Right lobe of liver (tissue), 6 donors: Measurements from ENCODE around the gene GALNT16. TPM values are rescaled to one million over a fixed set of nuclear protein-coding genes. Genes with fewer than 3 reads are reported as not detected.

Source experiments
- ATAC-seq, 4 donors: fragments of 200-7000 bp; cut with Tn5 transposase; one replicate each; pipeline ENCODE4 v1.9.1; 2020; ENCODE audit warnings: mild to moderate bottlenecking in 4 of 4, moderate library complexity in 4 of 4
- DNase-seq, 3 donors: peaks; one replicate each; pipeline ENCODE4 v3.0.0-alpha.2; 2020
- H3K27ac ChIP-seq, 3 donors: fragments of 200-600 bp; one replicate each; pipeline ENCODE4 v1.8.0; 2022
- H3K27me3 ChIP-seq, 2 donors: fragments of 200-600 bp; one replicate each; pipeline ENCODE4 v1.8.0; 2022
- H3K36me3 ChIP-seq, 4 donors: fragments of 200-600 bp; sonication (generic) in 1 of 4; one replicate each; pipeline versions ENCODE4 v1.5.1 to v1.8.0; 2017 to 2022; ENCODE audit warnings: control low read depth in 1 of 4
- H3K4me1 ChIP-seq, 4 donors: fragments of 200-600 bp; sonication (generic) in 1 of 4; one replicate each; pipeline versions ENCODE4 v1.5.1 to v1.8.0; 2017 to 2022; ENCODE audit warnings: control low read depth in 1 of 4
- H3K4me3 ChIP-seq, 3 donors: fragments of 200-600 bp; one replicate each; pipeline ENCODE4 v1.8.0; 2022
- H3K9me3 ChIP-seq, 4 donors: fragments of 200-600 bp; sonication (generic) in 1 of 4; one replicate each; pipeline versions ENCODE4 v1.5.1 to v1.8.0; 2017 to 2022; ENCODE audit warnings: control low read depth in 1 of 4
- CTCF ChIP-seq, 4 donors: fragments of 200-600 bp in 3 of 4; fragments of 450-650 bp in 1 of 4; IDR thresholded peaks; one replicate each; pipeline versions ENCODE4 v1.5.1 to v1.8.0; 2016 to 2022; ENCODE audit warnings: antibody characterized with exemption in 4 of 4, mild to moderate bottlenecking in 2 of 4
- POLR2A ChIP-seq: fragments of 450-650 bp; IDR thresholded peaks from one replicate; pipeline ENCODE4 v1.6.1; 2017; ENCODE audit warnings: antibody characterized with exemption, mild to moderate bottlenecking
- WGBS: methylation state at CpG from one replicate; pipeline ENCODE4 v1.1.6; 2018; ENCODE audit warnings: low coverage, low lambda C conversion rate; ENCODE audit not compliant: insufficient coverage; ENCODE audit errors: missing lambda C conversion rate; 5-methylcytosine and 5-hydroxymethylcytosine counted together
- intact Hi-C, 2 donors: fragments of 100-400 bp; cut with DNase I; formaldehyde crosslinking; loops; one replicate each; pipeline versions ENCODE4 v1.11.2 to v1.14.1; 2022
- total RNA-seq, 6 experiments: library from RNA; depleted of rRNA in 2 of 6; stranded (reverse); fragments of >200 nt in 2 of 6; fragmentation: NEBNext Ultra II Directional in 3 of 6; extraction: Animal tissue kit (Norgen Biotek cat#: 25700) in 3 of 6; gene quantifications; one replicate each; pipeline versions ENCODE4 v1.1.0 to v1.2.4, GENCODE V29; 2016 to 2023
- donor health status: DM: no; HTN: yes; CAD: no.
- donor health status: DM: no; HTN: no; CAD: no.
- donor health status: DM: no; HTN: no; CAD: no.
- donor health status: DM: no; HTN: yes; CAD: no.
- donor health status: DM: no; HTN: yes; CAD: no.

GALNT16 gene
- total RNA-seq, 6 experiments from 2014 or later, result 0.37 to 1.7 (median 0.94) TPM

DNA sequence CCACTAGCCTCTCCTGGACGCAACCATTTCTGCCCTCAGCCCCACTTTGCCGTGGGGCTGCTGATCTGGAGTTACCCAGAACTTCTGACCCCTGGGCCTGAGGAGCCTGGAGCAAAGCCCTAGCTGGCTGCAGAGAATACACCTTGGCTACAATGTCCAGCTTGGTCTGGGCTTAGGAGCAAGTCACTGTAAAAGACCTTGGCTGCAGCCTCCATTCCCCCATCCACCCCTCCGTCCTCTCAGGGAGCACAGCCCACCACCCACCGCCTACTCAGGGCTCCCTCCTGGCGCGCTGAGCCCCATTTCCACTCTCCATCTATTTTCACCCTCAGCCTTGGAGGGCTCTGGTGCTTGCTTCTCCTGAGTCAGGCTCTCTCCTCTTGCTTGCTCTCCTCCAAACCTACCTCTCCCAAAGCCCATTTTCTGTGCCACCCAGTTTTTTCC is 95.2 kb downstream of the GALNT16 start:
- no peak for DNase-seq
- no peak for ATAC-seq
- intact Hi-C loops, result no loop called here
- H3K36me3 ChIP-seq, result no peaks in the 10 kb centered on the region
- no peak overlapping the region for H3K27ac ChIP-seq
- no peaks in the 10 kb centered on the region for H3K4me1 ChIP-seq
- no peaks in the 10 kb centered on the region for H3K9me3 ChIP-seq
- 97% methylated on average over 5 of the region's 6 CpGs for WGBS
- no peak for TF ChIP-seq CTCF (IDR thresholded peaks at IDR 0.05)
- H3K4me3 ChIP-seq, result no peak overlapping the region
- H3K27me3 ChIP-seq, result no peaks in the 10 kb centered on the region

- no peak overlapping the region for H3K4me3 ChIP-seq
- TF ChIP-seq CTCF (IDR thresholded peaks at IDR 0.05), result no peak
- no peak for TF ChIP-seq POLR2A
- intact Hi-C loops, result no loop called here
- WGBS, result 40% methylated on average over 2 of the region's 6 CpGs
- ATAC-seq, result no peak
- no peaks in the 10 kb centered on the region for H3K27me3 ChIP-seq
- H3K27ac ChIP-seq, result no peak overlapping the region
- no peaks in the 10 kb centered on the region for H3K4me1 ChIP-seq
- no peaks in the 10 kb centered on the region for H3K9me3 ChIP-seq
- H3K36me3 ChIP-seq, result no peaks in the 10 kb centered on the region
- DNase-seq, result no peak
Observed at GRCh38 chr14:69355607-69356281, 95.8 kb downstream of the GALNT16 start.

DNA sequence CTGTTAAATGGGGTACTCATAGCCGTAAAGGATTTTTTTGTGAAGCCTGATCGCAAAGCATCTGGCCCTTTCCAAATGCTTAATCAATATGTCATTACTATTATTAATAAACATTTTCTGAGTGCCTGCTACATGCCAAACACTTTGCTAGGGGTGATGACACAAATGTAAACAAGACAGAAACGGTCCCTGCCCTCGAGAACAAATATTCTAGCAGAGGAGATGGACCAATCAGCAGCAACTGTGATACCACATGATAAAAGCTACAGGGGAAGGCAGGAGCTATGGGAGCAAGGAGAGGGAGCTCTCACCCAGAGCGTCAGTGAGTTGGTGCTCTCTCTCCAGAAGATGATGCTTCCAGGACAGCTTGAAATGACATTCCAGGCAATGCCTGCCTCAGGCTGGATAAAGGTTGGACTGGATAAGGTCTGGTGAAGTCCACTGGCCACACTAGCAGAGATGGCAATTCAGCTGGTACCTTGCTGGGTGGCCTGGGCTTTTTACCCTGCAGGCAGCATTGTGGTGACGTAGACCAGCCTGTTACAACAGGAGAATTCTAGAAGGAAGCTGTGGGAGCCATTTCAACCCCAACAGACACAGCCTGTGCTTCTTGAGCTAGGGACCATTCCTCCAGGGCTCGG is 97.1 kb downstream of the GALNT16 start:
- intact Hi-C loops, result no loop called here
- no peaks in the 10 kb centered on the region for H3K36me3 ChIP-seq
- H3K27me3 ChIP-seq, result no peaks in the 10 kb centered on the region
- H3K9me3 ChIP-seq, result no peaks in the 10 kb centered on the region
- DNase-seq (no peak), ATAC-seq (peak in 2 of 4 donors; percentile 40 to 52)
- H3K27ac ChIP-seq, result no peak overlapping the region
- TF ChIP-seq POLR2A (no peak), CTCF (IDR thresholded peaks at IDR 0.05) (no peak)
- no peak overlapping the region for H3K4me3 ChIP-seq
- no peaks in the 10 kb centered on the region for H3K4me1 ChIP-seq
- WGBS, result 43% methylated on average over 5 of the region's 7 CpGs

- intact Hi-C loops, result no loop called here
- 60% methylated on average over 3 of the region's 7 CpGs for WGBS
- TF ChIP-seq CTCF (IDR thresholded peaks at IDR 0.05) (no peak), POLR2A (no peak)
- H3K9me3 ChIP-seq, result no peaks in the 10 kb centered on the region
- H3K4me3 ChIP-seq, result no peak overlapping the region
- no peaks in the 10 kb centered on the region for H3K36me3 ChIP-seq
- H3K4me1 ChIP-seq, result no peaks in the 10 kb centered on the region
- H3K27me3 ChIP-seq, result no peaks in the 10 kb centered on the region
- no peak overlapping the region for H3K27ac ChIP-seq
- ATAC-seq (no peak), DNase-seq (no peak)
Observed at GRCh38 chr14:69357544-69358200, 97.7 kb downstream of the GALNT16 start.
